GM12864 (cell line): ENCODE data around the gene RASSF10.

Experiments used
- DNase-seq: peaks from one replicate; pipeline ENCODE4 v3.0.0-alpha.2; 2011; ENCODE audit warnings: low read depth
- H3K4me3 ChIP-seq: 2 replicates; pipeline ENCODE4 v1.5.1; 2011; ENCODE audit warnings: mild to moderate bottlenecking, low read depth, low read length, control low read depth
- CTCF ChIP-seq: IDR thresholded peaks from 2 replicates; pipeline ENCODE4 v1.5.1; 2011; ENCODE audit warnings: low read depth, mild to moderate bottlenecking, moderate library complexity, low read length, control low read depth, inconsistent platforms; ENCODE audit errors: missing control alignments

Gene RASSF10

GRCh38 chr11:13047884-13048283, 38.8 kb downstream of the RASSF10 start:
- no peak overlapping the region for H3K4me3 ChIP-seq
- DNase-seq = no peak
- TF ChIP-seq CTCF = no peak

GRCh38 chr11:13051257-13051656, 42.1 kb downstream of the RASSF10 start:
- H3K4me3 ChIP-seq = no peak overlapping the region
- no peak for TF ChIP-seq CTCF
- DNase-seq = no peak

- no peak overlapping the region for H3K4me3 ChIP-seq
- TF ChIP-seq CTCF = no peak
- DNase-seq = no peak
Measured at GRCh38 chr11:13052130-13052571, 43.0 kb downstream of the RASSF10 start.

GRCh38 chr11:13053255-13053917, 44.3 kb downstream of the RASSF10 start:
- TF ChIP-seq CTCF = no peak
- H3K4me3 ChIP-seq = no peak overlapping the region
- no peak for DNase-seq

- no peak for TF ChIP-seq CTCF
- H3K4me3 ChIP-seq = no peak overlapping the region
- DNase-seq = no peak
Measured at GRCh38 chr11:13054278-13054677, 45.2 kb downstream of the RASSF10 start.

- H3K4me3 ChIP-seq = no peak overlapping the region
- TF ChIP-seq CTCF = no peak
- no peak for DNase-seq
Measured at GRCh38 chr11:13055200-13055599, 46.1 kb downstream of the RASSF10 start.
